SKM-1 treated with dmso at 0.1 percent for 144 hours (cell line): ENCODE results near the gene ETHE1.

Source experiments
- DNase-seq: peaks from one replicate; lab custom pipeline; 2025; ENCODE audit not compliant: unreplicated experiment; lab: John Stamatoyannopoulos, UW

The ETHE1 gene

DNA sequence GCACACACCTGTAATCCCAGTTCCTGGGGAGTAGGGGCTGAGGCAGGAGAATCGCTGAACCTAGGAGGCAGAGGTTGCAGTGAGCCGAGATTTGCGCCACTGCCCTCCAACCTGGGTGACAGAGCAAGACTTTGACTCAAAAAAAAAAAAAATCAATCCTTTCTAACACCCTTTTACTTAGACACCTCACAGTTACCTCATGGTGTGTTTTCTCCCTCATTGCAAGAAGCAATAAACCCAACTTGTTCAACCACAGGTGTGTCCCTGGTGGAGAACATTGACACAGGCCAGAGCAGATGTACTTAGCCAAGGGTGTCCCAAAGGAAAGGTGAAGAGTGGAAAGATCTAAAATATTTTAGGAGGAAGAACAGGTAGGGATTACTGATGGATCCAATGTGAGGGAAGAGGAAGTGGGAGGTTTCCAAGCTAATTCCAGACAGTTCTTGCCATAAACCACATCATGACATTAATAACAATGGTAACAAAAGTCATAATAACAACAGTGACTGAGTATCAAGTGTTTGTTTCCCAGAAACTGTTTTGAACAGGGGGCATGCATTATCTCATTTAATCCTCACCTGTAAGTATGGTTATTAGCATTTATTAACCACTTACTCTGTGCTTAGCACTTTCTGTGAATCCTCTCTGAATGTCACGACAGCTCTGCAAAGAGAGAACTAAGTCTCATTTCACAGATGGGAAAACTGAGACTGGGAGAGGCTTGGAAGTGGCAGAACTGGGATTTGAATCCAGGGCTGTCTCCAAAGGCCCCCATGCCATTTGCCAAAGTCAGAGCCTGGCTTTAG is 58.4 kb downstream of the ETHE1 start:
- no peak for DNase-seq

DNA sequence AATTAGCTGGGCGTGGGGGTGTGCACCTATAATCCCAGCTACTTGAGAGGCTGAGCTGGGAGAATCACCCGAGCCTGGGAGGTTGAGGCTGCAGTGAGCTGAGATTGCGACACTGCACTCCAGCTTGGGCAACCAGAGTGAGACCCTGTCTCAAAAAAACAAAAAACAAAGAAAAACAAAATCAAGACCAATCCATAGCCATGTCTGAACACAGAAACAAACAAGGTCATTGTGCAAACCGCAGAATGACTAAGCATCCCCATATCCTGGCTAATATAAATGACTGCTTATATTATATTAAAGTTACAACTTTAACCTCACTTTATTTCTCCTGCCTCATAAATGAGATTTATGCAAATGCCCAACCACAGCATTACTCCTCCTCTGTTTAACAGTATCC is 59.3 kb downstream of the ETHE1 start:
- no peak for DNase-seq

DNA sequence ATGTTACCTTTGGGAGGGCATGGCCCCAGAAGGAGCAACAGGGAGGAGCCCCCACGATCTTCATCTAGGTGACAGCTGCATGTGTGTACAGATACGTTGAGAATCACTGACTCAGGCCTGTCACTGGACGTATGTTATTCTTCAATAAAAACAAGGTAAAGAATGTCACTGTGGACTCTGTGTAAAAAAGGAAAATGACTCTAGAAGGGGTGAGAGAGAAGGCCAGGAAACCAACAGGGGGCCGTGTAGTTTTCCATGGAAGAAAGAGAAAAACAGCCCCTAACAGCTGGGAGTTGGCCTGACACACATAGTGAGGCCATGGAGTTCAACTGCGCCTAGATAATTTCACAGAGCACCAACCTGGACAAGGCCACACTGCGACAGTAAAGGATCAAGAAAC is 59.7 kb downstream of the ETHE1 start:
- no peak for DNase-seq

DNA sequence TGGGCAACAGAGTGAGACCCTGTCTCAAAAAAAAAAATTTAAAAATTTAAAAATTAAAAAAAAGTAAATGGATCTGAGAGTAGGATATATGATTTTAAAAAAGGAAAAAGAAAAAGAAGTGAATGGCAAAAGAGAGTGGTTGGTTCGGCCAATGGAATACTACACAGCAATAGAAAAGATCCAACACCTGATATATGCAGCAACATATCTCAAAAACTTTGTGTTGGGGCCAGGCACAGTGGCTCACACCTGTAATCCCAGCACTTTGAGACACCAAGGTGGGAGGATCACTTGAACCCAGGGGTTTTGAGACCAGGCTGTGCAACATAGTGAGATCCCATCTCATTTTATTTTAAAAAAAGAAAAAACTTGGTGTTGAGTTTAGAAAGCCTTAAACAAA is 60.2 kb downstream of the ETHE1 start:
- DNase-seq = no peak

DNA sequence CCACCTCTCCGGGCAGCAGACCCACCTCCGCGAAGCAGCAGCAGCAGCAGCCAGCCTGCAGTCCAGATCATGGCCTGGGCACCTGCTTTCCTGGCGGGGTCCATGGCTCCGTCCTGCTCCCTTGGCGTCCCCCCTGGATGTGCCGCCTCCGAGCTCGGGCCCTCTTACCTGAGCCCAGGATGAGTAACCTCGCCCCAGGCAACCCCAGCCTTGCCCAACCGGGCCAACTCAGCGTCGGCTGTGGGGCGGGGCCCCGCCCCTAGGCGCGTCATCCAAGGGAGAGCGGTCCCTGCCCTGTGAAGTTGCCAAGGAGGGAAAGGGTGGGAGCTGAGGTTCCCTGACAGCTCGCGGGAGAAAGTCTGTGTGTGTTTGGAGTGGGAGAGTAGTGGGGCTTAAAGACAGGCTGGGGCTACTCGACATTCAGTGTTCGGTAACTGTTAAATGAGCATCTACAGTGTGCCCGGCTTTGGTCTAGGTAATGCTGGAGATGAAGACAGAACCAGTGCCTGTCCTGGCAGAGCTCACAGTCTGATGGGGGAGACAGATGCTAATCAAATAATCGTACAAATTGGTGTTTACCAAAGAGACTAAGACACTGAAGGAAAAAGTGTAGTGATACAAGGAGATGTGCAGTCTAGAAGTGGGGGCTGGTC is 61.4 kb downstream of the ETHE1 start, which contains the start of gene LYPD3:
Gene LYPD3 (minus strand): TSS at position 141 of the 653 bp plus-strand sequence. CDS start 37 bp downstream, at position 104.
- no peak for DNase-seq

DNA sequence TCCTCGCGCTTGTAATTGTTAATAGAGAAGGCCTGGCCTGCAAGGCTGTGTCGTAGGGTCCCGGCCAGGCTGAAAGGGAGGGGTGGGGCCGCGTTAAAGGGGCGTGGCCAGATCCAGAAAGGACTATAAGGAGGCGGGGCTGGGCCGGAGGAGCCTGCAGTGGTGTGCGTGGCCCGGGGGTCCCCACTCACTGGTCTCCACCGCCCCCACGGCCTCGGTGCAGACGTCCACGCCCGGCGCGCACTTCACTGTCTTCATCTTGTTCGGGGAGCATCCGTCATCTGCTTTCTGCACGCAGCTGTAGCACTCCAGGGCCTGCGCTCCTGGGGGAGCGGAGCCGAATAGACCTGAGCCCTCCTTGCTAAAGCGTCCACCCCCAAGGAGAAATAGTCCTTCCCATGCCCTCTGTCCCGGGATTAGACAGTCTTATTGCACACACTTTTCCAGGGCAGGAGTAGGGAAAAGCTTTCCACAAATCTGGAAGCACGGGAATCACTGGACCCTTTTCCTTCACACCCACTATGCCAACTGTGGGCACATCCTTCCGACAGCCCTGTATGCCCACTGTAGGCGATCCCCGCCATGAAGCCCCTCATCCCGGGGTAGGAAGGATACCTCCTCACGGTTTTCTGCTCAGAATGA is 62.7 kb downstream of the ETHE1 start:
- DNase-seq = no peak

DNA sequence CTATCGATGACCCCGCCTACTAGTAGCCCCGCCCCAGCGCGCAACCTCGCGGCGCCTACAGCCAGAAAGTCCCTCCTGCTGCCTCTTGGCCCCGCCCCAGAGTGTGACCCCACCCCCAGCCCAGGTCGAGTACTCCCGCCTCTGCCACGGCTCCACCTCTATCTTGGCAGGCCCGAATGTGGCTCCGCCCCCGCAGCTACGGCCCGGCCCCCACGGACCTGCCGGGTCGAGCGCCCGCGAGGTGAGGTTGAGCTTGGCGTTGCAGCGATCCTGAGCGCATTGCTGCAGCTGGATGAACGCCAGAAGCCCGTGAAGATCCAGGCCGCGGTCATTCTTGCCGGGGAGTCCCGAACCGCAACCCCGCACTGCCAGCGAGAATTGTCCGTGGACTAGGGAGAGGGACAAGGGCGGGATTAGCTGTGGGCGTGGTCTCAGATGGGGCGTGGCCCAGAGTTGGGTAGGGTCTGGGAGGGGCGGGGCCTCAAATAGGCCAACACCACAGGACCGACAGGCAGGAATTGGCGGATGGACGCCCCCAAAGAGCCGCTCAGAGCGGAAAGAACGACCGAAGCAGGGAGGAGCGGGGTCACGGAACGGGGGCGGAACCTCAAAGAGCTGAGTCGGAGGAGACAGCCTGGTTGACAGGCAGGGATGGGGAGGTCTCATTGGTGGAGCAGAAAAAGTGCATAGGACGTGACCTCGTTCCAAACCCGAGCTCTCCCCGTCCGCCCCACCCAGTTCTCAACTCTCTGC is 63.4 kb downstream of the ETHE1 start:
- DNase-seq = peak; percentile 70

DNA sequence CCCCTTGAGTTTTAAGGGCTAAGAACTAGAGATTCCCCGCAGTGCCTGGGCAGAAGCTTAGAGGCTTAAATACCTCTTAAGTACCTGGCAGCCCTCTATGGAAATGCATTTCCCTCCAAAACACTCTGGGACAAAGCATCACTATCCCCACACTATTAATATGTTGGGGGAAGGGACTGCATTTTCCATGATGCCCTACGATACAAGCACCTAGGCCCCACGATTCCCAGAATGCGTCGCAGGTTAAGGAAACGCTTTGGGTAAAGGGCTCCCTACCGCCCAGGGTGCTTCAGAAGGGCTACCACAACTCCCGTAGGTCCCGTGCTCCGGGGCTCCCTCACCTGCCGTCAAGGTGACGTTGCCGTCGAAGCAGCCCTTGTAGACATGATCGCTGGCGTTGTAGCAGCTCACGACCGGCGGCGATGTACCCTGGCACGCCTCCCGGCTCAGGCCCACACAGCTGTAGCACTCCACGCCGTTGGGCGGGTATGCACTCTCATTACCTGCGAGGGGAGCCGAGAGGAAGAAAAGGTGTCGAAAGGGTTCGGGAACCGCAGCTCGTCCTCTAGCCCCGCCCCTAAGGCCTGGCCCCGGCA is 64.1 kb downstream of the ETHE1 start:
- no peak for DNase-seq

DNA sequence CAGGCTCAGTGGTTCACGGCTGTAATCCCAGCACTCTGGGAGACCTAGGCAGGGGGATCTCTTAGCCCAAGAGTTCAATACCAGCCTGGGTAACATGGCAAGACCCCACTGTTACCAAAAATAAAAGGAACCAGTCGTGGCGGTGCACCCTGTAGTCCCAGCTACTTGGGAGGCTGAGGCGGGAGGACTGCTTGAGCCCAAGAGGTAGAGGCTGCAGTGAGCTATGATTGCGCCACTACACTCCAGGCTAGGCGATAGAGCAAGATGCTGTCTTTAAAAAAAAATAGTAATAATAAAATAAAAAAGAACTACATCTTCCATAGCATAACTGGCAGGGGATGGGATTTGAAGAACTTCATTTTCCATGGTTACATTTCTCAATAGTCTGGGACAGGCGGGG is 64.6 kb downstream of the ETHE1 start:
- DNase-seq = no peak

DNA sequence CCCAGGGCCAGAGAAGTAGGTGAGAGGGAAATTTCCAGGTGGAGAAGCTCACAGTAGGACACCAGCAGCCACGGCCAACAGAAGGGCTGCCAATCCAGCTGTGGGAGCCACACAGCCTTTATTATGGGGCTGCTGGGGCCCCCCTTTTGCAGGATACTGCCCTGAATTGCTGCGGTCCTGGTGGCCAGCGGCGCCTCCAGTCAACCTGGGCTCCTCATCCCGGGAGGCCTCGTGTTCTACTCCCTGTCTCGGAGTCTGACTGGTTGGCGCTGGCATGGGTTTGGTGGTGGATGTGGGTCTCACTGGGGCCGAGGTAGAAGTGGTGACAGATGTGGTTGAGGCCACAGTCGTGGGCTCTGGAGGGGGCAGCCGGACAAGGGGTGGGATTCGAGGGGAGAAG is 65.7 kb downstream of the ETHE1 start:
- no peak for DNase-seq

DNA sequence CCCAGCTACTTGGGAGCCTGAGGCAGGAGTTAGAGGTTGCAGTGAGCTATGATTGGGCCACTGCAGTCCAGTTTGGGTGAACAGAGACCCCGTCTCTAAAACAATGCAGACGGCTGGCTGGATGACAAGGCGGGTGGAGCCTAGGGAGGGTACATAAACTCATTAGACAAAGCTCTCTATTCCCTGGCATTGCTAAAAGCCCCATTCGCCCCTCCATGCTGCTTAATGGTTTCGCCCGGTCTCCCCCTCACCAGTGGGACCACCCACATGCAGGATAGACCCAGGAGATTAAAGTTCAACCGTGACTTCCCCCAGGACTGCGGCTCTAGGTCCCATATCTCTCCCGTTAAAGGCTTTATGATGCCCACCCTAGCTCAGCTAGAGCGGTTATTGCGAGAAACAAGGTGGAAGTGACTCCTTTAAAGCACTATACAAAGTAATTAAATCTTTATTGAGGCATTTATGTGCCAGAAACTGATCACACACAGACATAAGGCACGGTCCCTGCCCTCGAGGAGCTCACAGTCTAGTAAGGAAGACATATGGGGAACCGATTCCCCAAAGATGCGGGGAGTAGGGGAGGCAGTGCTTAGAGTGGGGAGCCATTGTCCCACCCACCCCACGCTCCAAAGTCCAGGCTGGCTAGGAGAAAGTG is 66.5 kb downstream of the ETHE1 start:
- no peak for DNase-seq

DNA sequence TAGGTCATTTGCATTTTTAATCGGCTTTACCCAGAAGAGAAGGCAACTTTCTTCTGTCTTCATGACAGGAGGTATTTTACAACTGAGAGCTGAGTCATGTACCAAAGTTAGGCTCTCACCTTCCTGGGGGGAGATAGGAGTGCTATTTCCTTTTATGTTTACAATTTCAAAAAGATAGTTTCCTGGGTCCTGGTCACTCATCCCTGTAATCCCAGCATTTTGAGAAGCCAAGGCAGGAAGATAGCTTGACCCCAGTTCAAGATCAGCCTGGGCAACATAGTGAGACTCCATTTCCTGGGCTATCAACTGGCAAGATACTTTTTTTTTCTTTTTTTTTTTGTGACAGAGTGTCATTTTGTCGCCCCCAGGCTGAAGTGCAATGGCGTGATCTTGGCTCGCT is 69.2 kb downstream of the ETHE1 start:
- DNase-seq = no peak
